Tibial nerve (tissue), 4 donors: ENCODE measurements around the gene ETV6. TPM values are rescaled to one million over a fixed set of nuclear protein-coding genes. Genes with fewer than 3 reads are reported as not detected.

Source experiments
- DNase-seq, 2 donors: peaks; one replicate each; pipeline ENCODE4 v3.0.0-alpha.2; 2019; ENCODE audit warnings: low spot score in 2 of 2
- H3K27ac ChIP-seq, 4 donors: fragments of 200-600 bp; sonication (generic) in 3 of 4; one replicate each; pipeline ENCODE4 v1.5.1; 2017 to 2019; ENCODE audit warnings: mild to moderate bottlenecking in 1 of 4
- H3K27me3 ChIP-seq, 2 donors: fragments of 200-600 bp; sonication (generic) in 1 of 2; one replicate each; pipeline versions ENCODE4 v1.5.1 to v1.6.0; 2017 to 2019
- H3K36me3 ChIP-seq, 3 donors: fragments of 200-600 bp; sonication (generic); one replicate each; pipeline ENCODE4 v1.5.1; 2018 to 2019
- H3K4me1 ChIP-seq, 4 donors: fragments of 200-600 bp; sonication (generic) in 3 of 4; one replicate each; pipeline ENCODE4 v1.5.1; 2017 to 2019
- H3K4me3 ChIP-seq, 4 donors: fragments of 200-600 bp; sonication (generic) in 3 of 4; one replicate each; pipeline ENCODE4 v1.5.1; 2017 to 2019; ENCODE audit warnings: mild to moderate bottlenecking in 1 of 4, moderate library complexity in 1 of 4
- H3K9me3 ChIP-seq, 4 donors: fragments of 200-600 bp; sonication (generic) in 3 of 4; one replicate each; pipeline ENCODE4 v1.5.1; 2017 to 2019
- CTCF ChIP-seq, 5 experiments: fragments of 200-600 bp in 3 of 5; fragments of 450-650 bp in 2 of 5; sonication (generic) in 3 of 5; IDR thresholded peaks; one replicate each; pipeline ENCODE4 v1.5.1; 2016 to 2019; ENCODE audit warnings: antibody characterized with exemption in 5 of 5, mild to moderate bottlenecking in 3 of 5, moderate library complexity in 2 of 5
- EP300 ChIP-seq, 2 donors: sonication (generic); formaldehyde crosslinking; IDR thresholded peaks; one replicate each; pipeline ENCODE4 v1.6.1; 2017; ENCODE audit warnings: antibody characterized with exemption in 2 of 2, mild to moderate bottlenecking in 1 of 2
- POLR2A ChIP-seq, 2 donors: fragments of 450-650 bp; IDR thresholded peaks; one replicate each; pipeline ENCODE4 v1.6.1; 2017; ENCODE audit warnings: antibody characterized with exemption in 2 of 2, mild to moderate bottlenecking in 2 of 2, moderate library complexity in 2 of 2
- WGBS, 2 donors: methylation state at CpG; one replicate each; pipeline ENCODE4 v1.1.5; 2018; 5-methylcytosine and 5-hydroxymethylcytosine counted together
- total RNA-seq, 4 donors: library from RNA; depleted of rRNA; stranded (reverse); fragments of >200 nt; gene quantifications; one replicate each; pipeline ENCODE4 v1.1.0, GENCODE V29; 2016

The ETV6 gene
- total RNA-seq, 4 donors from 2014 or later = 6.7 to 14.1 (median 8.3) TPM

- TF ChIP-seq POLR2A (IDR thresholded peaks at IDR 0.05) (no peak), EP300 (IDR thresholded peaks at IDR 0.05) (no peak), CTCF (IDR thresholded peaks at IDR 0.05) (no peak)
- H3K9me3 ChIP-seq = no peaks in the 10 kb centered on the region
- 90 to 92% methylated on average over 19 of the region's 19 CpGs for WGBS, 2 donors
- no peak overlapping the region for H3K4me3 ChIP-seq
- peaks cover 0 to 6% (median 0%) of the 10 kb centered on the region in 4 donors for H3K4me1 ChIP-seq
- H3K36me3 ChIP-seq = peaks cover 0 to 28% (median 0%) of the 10 kb centered on the region in 3 donors
- no peak overlapping the region for H3K27ac ChIP-seq
- no peaks in the 10 kb centered on the region for H3K27me3 ChIP-seq
- DNase-seq = no peak
Observed at GRCh38 chr12:11849757-11850504, 200.5 kb downstream of the ETV6 start.

- Histone ChIP-seq H3K4me1 (peaks cover 0 to 10% (median 0%) of the 10 kb centered on the region in 4 donors), H3K27me3 (no peaks in the 10 kb centered on the region), H3K4me3 (no peak overlapping the region), H3K36me3 (peaks cover 0 to 25% (median 0%) of the 10 kb centered on the region in 3 donors), H3K27ac (no peak overlapping the region), H3K9me3 (no peaks in the 10 kb centered on the region)
- 82 to 88% methylated on average over 12 of the region's 12 CpGs for WGBS, 2 donors
- DNase-seq = no peak
- TF ChIP-seq POLR2A (IDR thresholded peaks at IDR 0.05) = no peak
- no peak for TF ChIP-seq CTCF (IDR thresholded peaks at IDR 0.05)
- TF ChIP-seq EP300 (IDR thresholded peaks at IDR 0.05) = no peak
Observed at GRCh38 chr12:11853126-11853525, 203.7 kb downstream of the ETV6 start.

- Histone ChIP-seq H3K9me3 (no peaks in the 10 kb centered on the region), H3K4me3 (no peak overlapping the region), H3K36me3 (peaks cover 0 to 25% (median 0%) of the 10 kb centered on the region in 3 donors), H3K27ac (no peak overlapping the region), H3K4me1 (peaks cover 0 to 10% (median 0%) of the 10 kb centered on the region in 4 donors), H3K27me3 (no peaks in the 10 kb centered on the region)
- TF ChIP-seq CTCF (IDR thresholded peaks at IDR 0.05) (no peak), EP300 (IDR thresholded peaks at IDR 0.05) (no peak), POLR2A (IDR thresholded peaks at IDR 0.05) (no peak)
- 86 to 94% methylated on average over 13 of the region's 13 CpGs for WGBS, 2 donors
- no peak for DNase-seq
Observed at GRCh38 chr12:11854011-11854499, 204.6 kb downstream of the ETV6 start.

- DNase-seq = no peak
- WGBS, 2 donors = 73 to 76% methylated on average over 4 of the region's 4 CpGs
- Histone ChIP-seq H3K27ac (peak overlapping the region in 2 of 4 donors; percentile 51 to 53), H3K4me1 (peaks cover 0 to 11% (median 0%) of the 10 kb centered on the region in 4 donors), H3K36me3 (peaks cover 0 to 32% (median 0%) of the 10 kb centered on the region in 3 donors), H3K4me3 (no peak overlapping the region), H3K9me3 (no peaks in the 10 kb centered on the region), H3K27me3 (no peaks in the 10 kb centered on the region)
- TF ChIP-seq EP300 (IDR thresholded peaks at IDR 0.05) (no peak), CTCF (IDR thresholded peaks at IDR 0.05) (no peak), POLR2A (IDR thresholded peaks at IDR 0.05) (no peak)
Observed at GRCh38 chr12:11855983-11856374, 206.5 kb downstream of the ETV6 start.

- 44 to 47% methylated on average over 7 of the region's 7 CpGs for WGBS, 2 donors
- TF ChIP-seq POLR2A (IDR thresholded peaks at IDR 0.05) = no peak
- TF ChIP-seq EP300 (IDR thresholded peaks at IDR 0.05) = peak in 1 of 2 donors; percentile 71
- no peak for TF ChIP-seq CTCF (IDR thresholded peaks at IDR 0.05)
- Histone ChIP-seq H3K27ac (peak overlapping the region in 1 of 4 donors; percentile 53), H3K27me3 (no peaks in the 10 kb centered on the region), H3K36me3 (peaks cover 0 to 32% (median 0%) of the 10 kb centered on the region in 3 donors), H3K4me1 (peaks cover 0 to 19% (median 2%) of the 10 kb centered on the region in 4 donors), H3K9me3 (no peaks in the 10 kb centered on the region), H3K4me3 (no peak overlapping the region)
- DNase-seq = no peak
Observed at GRCh38 chr12:11856971-11857370, 207.5 kb downstream of the ETV6 start.
